Measurements from ENCODE around the gene NANOS1.

Gene NANOS1

GRCh38 chr10:119029613-119030420 lies at the start of gene NANOS1:
Gene NANOS1, plus strand, starts transcription at chr10:119029714. Its CDS starts 88 bp downstream, at chr10:119029802.
- peak; percentile 19 for DNase-seq

GRCh38 chr10:118980135-118980865 lies 49.2 kb upstream of the NANOS1 start:
- DNase-seq: no peak

- no peak for DNase-seq
Observed at GRCh38 chr10:118980870-118981269, 48.6 kb upstream of the NANOS1 start.

GRCh38 chr10:118981946-118982345 lies 47.6 kb upstream of the NANOS1 start:
- no peak for DNase-seq

GRCh38 chr10:118982366-118982765 lies 47.1 kb upstream of the NANOS1 start:
- no peak for DNase-seq

GRCh38 chr10:118983263-118983662 lies 46.3 kb upstream of the NANOS1 start:
- no peak for DNase-seq

- DNase-seq: no peak
Observed at GRCh38 chr10:118985576-118985975, 43.9 kb upstream of the NANOS1 start.

- DNase-seq: no peak
Observed at GRCh38 chr10:118986815-118987790, 42.4 kb upstream of the NANOS1 start.

GRCh38 chr10:118990326-118990725 lies 39.2 kb upstream of the NANOS1 start:
- no peak for DNase-seq

- no peak for DNase-seq
Observed at GRCh38 chr10:118992496-118992895, 37.0 kb upstream of the NANOS1 start.

GRCh38 chr10:118993214-118993613 lies 36.3 kb upstream of the NANOS1 start:
- DNase-seq: no peak

- DNase-seq: no peak
Observed at GRCh38 chr10:118994321-118994720, 35.2 kb upstream of the NANOS1 start.

- DNase-seq: no peak
Observed at GRCh38 chr10:118995739-118996138, 33.8 kb upstream of the NANOS1 start.

- DNase-seq: no peak
Observed at GRCh38 chr10:118997379-118997778, 32.1 kb upstream of the NANOS1 start.

GRCh38 chr10:118998183-118998582 lies 31.3 kb upstream of the NANOS1 start:
- no peak for DNase-seq

GRCh38 chr10:119001717-119002500 lies 27.6 kb upstream of the NANOS1 start:
- no peak for DNase-seq

- DNase-seq: no peak
Observed at GRCh38 chr10:119003572-119004289, 25.8 kb upstream of the NANOS1 start.

- DNase-seq: no peak
Observed at GRCh38 chr10:119005362-119006043, 24.0 kb upstream of the NANOS1 start.

- no peak for DNase-seq
Observed at GRCh38 chr10:119006451-119007210, 22.9 kb upstream of the NANOS1 start.

- DNase-seq: no peak
Observed at GRCh38 chr10:119007211-119007574, 22.3 kb upstream of the NANOS1 start.

Measured in stimulated activated CD4-positive, alpha-beta T cell treated with anti-CD3 and anti-CD28 coated beads, Interleukin-1b, Interleukin-23, amount 100 ng/mL, for 48 hours (primary cell).